ENCODE results near the gene KCNT1.
A peak's percentile ranks its signal among the peaks of the same experiment; 100 is the strongest.

Gene KCNT1

GRCh38 chr9:135700525-135700924, 1.5 kb upstream of the KCNT1 start:
- no peak for DNase-seq

- DNase-seq = peak in 1 of 5 experiments; percentile 27
Measured at GRCh38 chr9:135701067-135701958, 672 bp upstream of the KCNT1 start.

- DNase-seq = no peak
Measured at GRCh38 chr9:135703726-135704125, 1.7 kb downstream of the KCNT1 start.

GRCh38 chr9:135704483-135704882, 2.5 kb downstream of the KCNT1 start:
- DNase-seq = no peak

- no peak for DNase-seq
Measured at GRCh38 chr9:135705376-135705775, 3.4 kb downstream of the KCNT1 start.

GRCh38 chr9:135706288-135706687, 4.3 kb downstream of the KCNT1 start:
- DNase-seq = no peak

- DNase-seq = no peak
Measured at GRCh38 chr9:135707252-135708138, 5.5 kb downstream of the KCNT1 start.

GRCh38 chr9:135708164-135708563, 6.2 kb downstream of the KCNT1 start:
- DNase-seq = no peak

- no peak for DNase-seq
Measured at GRCh38 chr9:135711391-135711790, 9.4 kb downstream of the KCNT1 start.

- no peak for DNase-seq
Measured at GRCh38 chr9:135711881-135712280, 9.9 kb downstream of the KCNT1 start.

- DNase-seq = no peak
Measured at GRCh38 chr9:135712613-135713295, 10.8 kb downstream of the KCNT1 start.

GRCh38 chr9:135714242-135715055, 12.5 kb downstream of the KCNT1 start:
- DNase-seq = no peak

GRCh38 chr9:135715056-135715595, 13.1 kb downstream of the KCNT1 start:
- DNase-seq = no peak

- DNase-seq = no peak
Measured at GRCh38 chr9:135716045-135716444, 14.1 kb downstream of the KCNT1 start.

- DNase-seq = no peak
Measured at GRCh38 chr9:135717410-135717809, 15.4 kb downstream of the KCNT1 start.

- no peak for DNase-seq
Measured at GRCh38 chr9:135718616-135719015, 16.6 kb downstream of the KCNT1 start.

GRCh38 chr9:135719472-135719871, 17.5 kb downstream of the KCNT1 start:
- DNase-seq = no peak

- DNase-seq = no peak
Measured at GRCh38 chr9:135722365-135722764, 20.4 kb downstream of the KCNT1 start.

GRCh38 chr9:135724186-135724787, 22.3 kb downstream of the KCNT1 start:
- DNase-seq = no peak

- no peak for DNase-seq
Measured at GRCh38 chr9:135726138-135726853, 24.3 kb downstream of the KCNT1 start.
